Measurements from ENCODE around the gene MAGI2. TPM values are rescaled to one million over a fixed set of nuclear protein-coding genes. Genes with fewer than 3 reads are reported as not detected.

The MAGI2 gene
- total RNA-seq, 5 donors from 2014 or later (not counting 1 experiment from before 2014, with no cell fraction given), result 0.10 to 0.77 (median 0.22) TPM

DNA sequence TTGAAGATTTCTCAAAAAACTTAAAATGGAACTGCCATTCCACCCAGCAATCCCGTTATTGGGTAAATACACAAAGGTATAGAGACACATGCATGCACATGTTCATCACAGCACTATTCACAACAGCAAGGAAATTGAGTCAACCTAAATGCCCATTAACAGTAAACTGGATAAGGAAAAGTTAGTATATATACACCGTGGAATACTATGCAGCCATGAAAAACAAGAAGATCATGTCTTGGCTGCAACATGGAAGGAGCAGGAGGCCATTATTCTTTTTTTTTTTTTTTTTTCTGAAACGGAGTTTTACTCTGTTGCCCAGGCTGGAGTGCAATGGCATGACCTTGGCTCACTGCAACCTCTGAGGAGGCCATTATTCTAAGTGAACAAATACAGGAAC is 749.0 kb downstream of the MAGI2 start:
- no peaks in the 10 kb centered on the region for H3K9me3 ChIP-seq
- WGBS (ENCODE audit: insufficient coverage), result no CpG with 5 or more reads among the region's 3 CpGs
- no peaks in the 10 kb centered on the region for H3K36me3 ChIP-seq (ENCODE audit: control insufficient read depth in 2 of 2, extremely low read depth in 1 of 2, insufficient read depth in 1 of 2, low read length in 1 of 2)
- ChIA-PET CTCF (no interaction called here), POLR2A (no interaction called here)
- ATAC-seq (replicated peaks in 1 of 4), result no peak
- no peak for DNase-seq
- H3K4me1 ChIP-seq (ENCODE audit: control insufficient read depth in 1 of 2, extremely low read depth in 1 of 2, insufficient read depth in 2 of 2, low read length in 2 of 2), result no peaks in the 10 kb centered on the region
- no peaks in the 10 kb centered on the region for H3K27me3 ChIP-seq (replicated peaks in 1 of 2; ENCODE audit: control insufficient read depth in 2 of 2, extremely low read depth in 1 of 2, insufficient read depth in 2 of 2, low read length in 1 of 2)
- no peak overlapping the region for H3K4me3 Mint-ChIP-seq
- no peak overlapping the region for H3K27ac Mint-ChIP-seq
- no peak overlapping the region for H3K27ac ChIP-seq (ENCODE audit: low read length)
- no peaks in the 10 kb centered on the region for H3K36me3 Mint-ChIP-seq
- H3K27me3 Mint-ChIP-seq, result no peaks in the 10 kb centered on the region
- peaks cover 0 to 13% (median 7%) of the 10 kb centered on the region in 3 donors for H3K9me3 Mint-ChIP-seq
- H3K4me3 ChIP-seq (ENCODE audit: control insufficient read depth in 1 of 2, extremely low read depth in 1 of 2, low read length in 1 of 2), result no peak overlapping the region
- no peaks in the 10 kb centered on the region for H3K4me1 Mint-ChIP-seq

DNA sequence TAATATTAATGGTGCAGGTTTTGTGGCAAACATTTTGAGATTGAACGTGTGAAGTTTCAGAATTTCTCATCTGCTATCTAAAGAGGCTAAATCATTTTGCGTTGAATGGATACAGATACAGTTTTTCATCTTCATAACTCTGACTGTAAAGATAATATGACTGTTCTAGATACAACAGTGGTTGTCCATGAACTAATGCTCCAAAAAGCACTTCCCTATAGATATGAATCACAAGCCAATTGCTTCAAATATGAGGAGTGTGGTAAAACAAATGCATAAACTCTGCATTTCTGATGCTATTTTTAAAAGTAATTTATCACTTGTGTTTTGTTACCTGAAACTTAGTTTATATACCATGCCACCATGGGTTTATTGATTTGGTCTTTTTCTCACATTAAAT is 750.1 kb downstream of the MAGI2 start:
- ChIA-PET POLR2A (no interaction called here), CTCF (no interaction called here)
- H3K27me3 Mint-ChIP-seq, result no peaks in the 10 kb centered on the region
- Histone ChIP-seq H3K4me1 (ENCODE audit: control insufficient read depth in 1 of 2, extremely low read depth in 1 of 2, insufficient read depth in 2 of 2, low read length in 2 of 2) (no peaks in the 10 kb centered on the region), H3K9me3 (no peaks in the 10 kb centered on the region), H3K4me3 (ENCODE audit: control insufficient read depth in 1 of 2, extremely low read depth in 1 of 2, low read length in 1 of 2) (no peak overlapping the region), H3K36me3 (ENCODE audit: control insufficient read depth in 2 of 2, extremely low read depth in 1 of 2, insufficient read depth in 1 of 2, low read length in 1 of 2) (no peaks in the 10 kb centered on the region), H3K27me3 (replicated peaks in 1 of 2; ENCODE audit: control insufficient read depth in 2 of 2, extremely low read depth in 1 of 2, insufficient read depth in 2 of 2, low read length in 1 of 2) (no peaks in the 10 kb centered on the region), H3K27ac (ENCODE audit: low read length) (no peak overlapping the region)
- no peaks in the 10 kb centered on the region for H3K36me3 Mint-ChIP-seq
- ATAC-seq (replicated peaks in 1 of 4) (no peak), DNase-seq (no peak)
- WGBS (ENCODE audit: insufficient coverage), result no CpG with 5 or more reads among the region's 2 CpGs
- no peaks in the 10 kb centered on the region for H3K4me1 Mint-ChIP-seq
- H3K27ac Mint-ChIP-seq, result no peak overlapping the region
- H3K9me3 Mint-ChIP-seq, result peaks cover 2 to 13% (median 7%) of the 10 kb centered on the region in 3 donors
- no peak overlapping the region for H3K4me3 Mint-ChIP-seq

DNA sequence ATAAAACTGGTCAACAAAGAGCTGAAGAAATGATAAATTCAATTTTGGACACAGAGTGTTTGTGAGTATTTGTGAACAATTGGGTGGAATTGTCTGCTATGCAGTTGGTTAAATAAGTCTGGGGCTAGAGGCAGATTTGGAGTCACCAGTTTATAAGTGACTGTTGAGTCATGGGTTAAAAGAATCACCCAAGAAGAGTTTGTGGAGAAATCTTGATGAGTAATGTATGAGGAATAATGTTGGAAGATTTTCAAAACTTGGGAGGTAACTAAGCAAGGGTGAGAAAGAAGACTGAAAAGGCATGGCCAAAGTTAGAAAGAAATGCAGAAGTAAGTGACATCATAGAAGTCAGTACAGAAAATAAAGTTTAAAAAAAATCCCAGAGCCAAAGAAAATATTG is 750.7 kb downstream of the MAGI2 start:
- POLR2A ChIA-PET, result no interaction called here
- H3K27me3 ChIP-seq (replicated peaks in 1 of 2; ENCODE audit: control insufficient read depth in 2 of 2, extremely low read depth in 1 of 2, insufficient read depth in 2 of 2, low read length in 1 of 2), result no peaks in the 10 kb centered on the region

DNA sequence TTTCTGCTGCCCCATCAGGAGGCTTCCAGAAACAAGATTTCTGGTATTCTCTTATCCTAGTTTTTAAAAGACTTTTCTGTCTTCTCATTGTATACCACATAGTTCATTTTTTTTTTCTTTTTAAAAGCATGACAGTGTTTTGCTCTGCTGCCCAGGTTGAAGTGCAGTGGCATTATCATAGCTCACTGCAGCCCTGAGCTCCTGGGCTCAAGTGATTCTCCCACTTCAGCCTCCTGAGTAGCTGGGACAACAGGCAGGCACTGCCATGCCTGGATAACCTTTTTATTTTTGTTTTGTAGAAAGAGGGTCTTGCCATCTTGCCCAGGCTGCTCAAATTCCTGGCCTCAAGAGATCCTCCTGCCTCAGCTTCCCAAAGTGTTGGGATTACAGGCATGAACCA is 757.6 kb downstream of the MAGI2 start:
- Histone ChIP-seq H3K36me3 (ENCODE audit: control insufficient read depth in 2 of 2, extremely low read depth in 1 of 2, insufficient read depth in 1 of 2, low read length in 1 of 2) (no peaks in the 10 kb centered on the region), H3K27me3 (replicated peaks in 1 of 2; ENCODE audit: control insufficient read depth in 2 of 2, extremely low read depth in 1 of 2, insufficient read depth in 2 of 2, low read length in 1 of 2) (no peaks in the 10 kb centered on the region), H3K9me3 (no peaks in the 10 kb centered on the region), H3K27ac (ENCODE audit: low read length) (no peak overlapping the region), H3K4me3 (ENCODE audit: control insufficient read depth in 1 of 2, extremely low read depth in 1 of 2, low read length in 1 of 2) (no peak overlapping the region), H3K4me1 (ENCODE audit: control insufficient read depth in 1 of 2, extremely low read depth in 1 of 2, insufficient read depth in 2 of 2, low read length in 2 of 2) (no peaks in the 10 kb centered on the region)
- H3K9me3 Mint-ChIP-seq, result peaks cover 0 to 7% (median 2%) of the 10 kb centered on the region in 3 donors
- no peak for DNase-seq
- H3K27me3 Mint-ChIP-seq, result no peaks in the 10 kb centered on the region
- H3K4me3 Mint-ChIP-seq, result no peak overlapping the region
- no peaks in the 10 kb centered on the region for H3K4me1 Mint-ChIP-seq
- no peak overlapping the region for H3K27ac Mint-ChIP-seq
- no peak for ATAC-seq (replicated peaks in 1 of 4)
- no peaks in the 10 kb centered on the region for H3K36me3 Mint-ChIP-seq
- ChIA-PET POLR2A (no interaction called here), CTCF (no interaction called here)

More for the DNA sequence above, 750.7 kb downstream of the MAGI2 start:
- Histone ChIP-seq H3K9me3 (no peaks in the 10 kb centered on the region), H3K36me3 (ENCODE audit: control insufficient read depth in 2 of 2, extremely low read depth in 1 of 2, insufficient read depth in 1 of 2, low read length in 1 of 2) (no peaks in the 10 kb centered on the region), H3K4me3 (ENCODE audit: control insufficient read depth in 1 of 2, extremely low read depth in 1 of 2, low read length in 1 of 2) (no peak overlapping the region), H3K4me1 (ENCODE audit: control insufficient read depth in 1 of 2, extremely low read depth in 1 of 2, insufficient read depth in 2 of 2, low read length in 2 of 2) (no peaks in the 10 kb centered on the region), H3K27ac (ENCODE audit: low read length) (no peak overlapping the region)
- Mint-ChIP-seq H3K4me3 (no peak overlapping the region), H3K9me3 (peaks cover 3 to 13% (median 7%) of the 10 kb centered on the region in 3 donors), H3K4me1 (no peaks in the 10 kb centered on the region), H3K36me3 (no peaks in the 10 kb centered on the region), H3K27ac (no peak overlapping the region), H3K27me3 (no peaks in the 10 kb centered on the region)
- CTCF ChIA-PET, result no interaction called here
- DNase-seq (no peak), ATAC-seq (replicated peaks in 1 of 4) (no peak)

- no peaks in the 10 kb centered on the region for H3K27me3 Mint-ChIP-seq
- no peaks in the 10 kb centered on the region for H3K36me3 Mint-ChIP-seq
- no peaks in the 10 kb centered on the region for H3K4me1 Mint-ChIP-seq
- ATAC-seq (replicated peaks in 1 of 4), result no peak
- H3K4me3 Mint-ChIP-seq, result no peak overlapping the region
- DNase-seq, result no peak
- no peak overlapping the region for H3K27ac ChIP-seq (ENCODE audit: low read length)
- no peaks in the 10 kb centered on the region for H3K9me3 ChIP-seq
- H3K9me3 Mint-ChIP-seq, result peaks cover 0 to 4% (median 2%) of the 10 kb centered on the region in 3 donors
- no peaks in the 10 kb centered on the region for H3K27me3 ChIP-seq (replicated peaks in 1 of 2; ENCODE audit: control insufficient read depth in 2 of 2, extremely low read depth in 1 of 2, insufficient read depth in 2 of 2, low read length in 1 of 2)
- no peaks in the 10 kb centered on the region for H3K4me1 ChIP-seq (ENCODE audit: control insufficient read depth in 1 of 2, extremely low read depth in 1 of 2, insufficient read depth in 2 of 2, low read length in 2 of 2)
- no peak overlapping the region for H3K27ac Mint-ChIP-seq
- no peaks in the 10 kb centered on the region for H3K36me3 ChIP-seq (ENCODE audit: control insufficient read depth in 2 of 2, extremely low read depth in 1 of 2, insufficient read depth in 1 of 2, low read length in 1 of 2)
- H3K4me3 ChIP-seq (ENCODE audit: control insufficient read depth in 1 of 2, extremely low read depth in 1 of 2, low read length in 1 of 2), result no peak overlapping the region
- ChIA-PET CTCF (no interaction called here), POLR2A (no interaction called here)
- WGBS (ENCODE audit: insufficient coverage), result no CpG with 5 or more reads among the region's 3 CpGs
Measured at GRCh38 chr7:78691584-78691983, 761.9 kb downstream of the MAGI2 start.

GRCh38 chr7:78690174-78690573 is 763.3 kb downstream of the MAGI2 start:
- Mint-ChIP-seq H3K4me3 (no peak overlapping the region), H3K27me3 (no peaks in the 10 kb centered on the region), H3K27ac (no peak overlapping the region), H3K4me1 (no peaks in the 10 kb centered on the region), H3K36me3 (no peaks in the 10 kb centered on the region), H3K9me3 (peaks cover 1 to 7% (median 2%) of the 10 kb centered on the region in 3 donors)
- 79% methylated on average over 2 of the region's 4 CpGs for WGBS (ENCODE audit: insufficient coverage)
- CTCF ChIA-PET, result no interaction called here
- Histone ChIP-seq H3K4me3 (ENCODE audit: control insufficient read depth in 1 of 2, extremely low read depth in 1 of 2, low read length in 1 of 2) (no peak overlapping the region), H3K36me3 (ENCODE audit: control insufficient read depth in 2 of 2, extremely low read depth in 1 of 2, insufficient read depth in 1 of 2, low read length in 1 of 2) (no peaks in the 10 kb centered on the region), H3K9me3 (no peaks in the 10 kb centered on the region), H3K27me3 (replicated peaks in 1 of 2; ENCODE audit: control insufficient read depth in 2 of 2, extremely low read depth in 1 of 2, insufficient read depth in 2 of 2, low read length in 1 of 2) (no peaks in the 10 kb centered on the region), H3K4me1 (ENCODE audit: control insufficient read depth in 1 of 2, extremely low read depth in 1 of 2, insufficient read depth in 2 of 2, low read length in 2 of 2) (no peaks in the 10 kb centered on the region), H3K27ac (ENCODE audit: low read length) (no peak overlapping the region)
- POLR2A ChIA-PET, result interaction anchor here in 1 of 2 donors (0.7 kb wide), 1 partner anchor 24 kb away, joined by 8 read pairs; no protein-coding TSS in a partner anchor
- ATAC-seq (replicated peaks in 1 of 4) (no peak), DNase-seq (no peak)

DNA sequence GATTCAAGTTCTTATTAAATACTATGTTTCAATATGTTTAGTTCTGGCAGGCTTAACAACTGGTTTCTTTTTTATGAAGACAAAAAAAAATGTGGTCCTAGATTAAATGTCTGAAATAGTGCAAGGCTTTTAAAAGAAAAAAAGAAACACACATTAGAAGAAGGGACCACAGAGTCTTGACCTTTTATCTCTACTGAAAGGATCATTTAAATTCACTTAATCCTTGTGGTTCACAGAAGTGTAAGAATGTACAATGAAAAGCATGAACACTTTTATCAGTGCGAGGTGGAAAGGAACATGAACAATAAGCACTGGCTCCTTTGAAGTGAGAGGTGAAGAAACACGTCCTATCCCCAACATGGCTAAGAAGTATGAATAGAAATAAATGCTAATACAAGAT is 765.1 kb downstream of the MAGI2 start:
- Mint-ChIP-seq H3K27me3 (no peaks in the 10 kb centered on the region), H3K4me3 (no peak overlapping the region), H3K36me3 (no peaks in the 10 kb centered on the region), H3K9me3 (peaks cover 0 to 9% (median 0%) of the 10 kb centered on the region in 3 donors), H3K4me1 (no peaks in the 10 kb centered on the region), H3K27ac (no peak overlapping the region)
- Histone ChIP-seq H3K27ac (ENCODE audit: low read length) (no peak overlapping the region), H3K27me3 (replicated peaks in 1 of 2; ENCODE audit: control insufficient read depth in 2 of 2, extremely low read depth in 1 of 2, insufficient read depth in 2 of 2, low read length in 1 of 2) (no peaks in the 10 kb centered on the region), H3K9me3 (no peaks in the 10 kb centered on the region), H3K4me1 (ENCODE audit: control insufficient read depth in 1 of 2, extremely low read depth in 1 of 2, insufficient read depth in 2 of 2, low read length in 2 of 2) (no peaks in the 10 kb centered on the region), H3K4me3 (ENCODE audit: control insufficient read depth in 1 of 2, extremely low read depth in 1 of 2, low read length in 1 of 2) (no peak overlapping the region), H3K36me3 (ENCODE audit: control insufficient read depth in 2 of 2, extremely low read depth in 1 of 2, insufficient read depth in 1 of 2, low read length in 1 of 2) (no peaks in the 10 kb centered on the region)
- DNase-seq, result no peak
- ChIA-PET POLR2A (no interaction called here), CTCF (interaction anchor here in 1 of 2 donors (0.7 kb wide), 1 partner anchor 484 kb away, joined by 12 read pairs; no protein-coding TSS in a partner anchor)
- WGBS (ENCODE audit: insufficient coverage), result no CpG with 5 or more reads among the region's 2 CpGs
- no peak for ATAC-seq (replicated peaks in 1 of 4)
